ENCODE data around the gene ZKSCAN8. TPM values are rescaled to one million over a fixed set of nuclear protein-coding genes. Genes with fewer than 3 reads are reported as not detected.
"Not testable (repeated sequence)": the region's sequence is repeated elsewhere in the genome, so short reads cannot be mapped to it uniquely, and the experiment has no call there.

The ZKSCAN8 gene
- total RNA-seq, result 10 to 100 TPM in 3 of 4 donors, 1 to 10 TPM in 1; 7.6 to 23.0 (median 14.2) TPM

DNA sequence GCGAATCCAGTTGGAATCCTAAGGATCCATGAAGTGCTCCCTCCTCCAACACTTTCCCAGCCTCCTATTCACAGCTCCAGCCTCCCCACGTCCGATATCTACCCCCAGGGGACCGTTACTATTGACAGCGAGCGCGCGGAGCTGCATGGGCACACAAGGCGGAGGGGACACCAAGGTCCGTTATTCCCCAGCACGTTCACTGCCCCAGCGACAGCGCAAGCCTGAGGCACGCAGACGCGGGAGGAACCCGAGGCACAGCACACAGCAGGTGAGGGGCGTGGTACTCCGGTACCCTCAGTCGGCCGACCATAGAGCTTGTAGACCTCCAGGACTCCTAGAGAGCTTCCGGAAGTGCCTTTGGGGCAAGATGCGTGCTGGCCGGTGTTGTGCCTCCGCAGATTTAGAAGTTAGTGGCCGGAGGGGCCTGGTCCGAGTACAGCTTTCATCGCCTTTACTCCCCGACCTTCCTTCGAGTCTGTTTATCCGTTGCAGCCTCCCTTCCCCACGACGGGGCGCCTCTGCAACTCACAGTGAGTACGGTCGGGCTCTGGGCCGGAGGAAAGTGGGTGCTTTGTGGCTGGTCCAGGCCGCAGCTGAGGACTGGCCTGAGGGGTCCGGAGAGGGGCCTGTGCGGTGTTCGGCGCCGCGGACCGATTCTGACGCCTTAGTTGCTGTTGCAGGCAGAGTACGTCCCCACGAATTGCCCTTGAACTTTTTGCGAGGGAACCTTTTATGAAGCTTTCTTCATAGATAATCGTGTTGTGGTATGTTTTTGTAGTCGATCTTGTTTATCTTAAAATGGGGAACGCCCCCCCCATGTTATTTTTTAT is at the start of gene ZKSCAN8:
Gene ZKSCAN8 (plus strand): TSS at position 384 of the 830 bp plus-strand sequence. CDS start 6,525 bp downstream, outside the sequence.
- Histone ChIP-seq H3K27ac (peak within 1 kb of the TSS; percentile 44), H3K4me3 (peak within 1 kb of the TSS; percentile 77), H3K27me3 (no peaks in the 10 kb centered on the region), H3K4me1 (peaks cover 26% of the 10 kb centered on the region), H3K9me3 (no peaks in the 10 kb centered on the region), H3K36me3 (peaks cover 4% of the 10 kb centered on the region)
- peak; percentile 83 to 88 for DNase-seq (ENCODE audit: low spot score in 2 of 2)
- TF ChIP-seq POLR2A (IDR thresholded peaks at IDR 0.05) (peak in 1 of 2 donors; percentile 28), POLR2AphosphoS5 (IDR thresholded peaks at IDR 0.05) (no peak)
- WGBS, result under 1% methylated on average over 41 of the region's 52 CpGs

DNA sequence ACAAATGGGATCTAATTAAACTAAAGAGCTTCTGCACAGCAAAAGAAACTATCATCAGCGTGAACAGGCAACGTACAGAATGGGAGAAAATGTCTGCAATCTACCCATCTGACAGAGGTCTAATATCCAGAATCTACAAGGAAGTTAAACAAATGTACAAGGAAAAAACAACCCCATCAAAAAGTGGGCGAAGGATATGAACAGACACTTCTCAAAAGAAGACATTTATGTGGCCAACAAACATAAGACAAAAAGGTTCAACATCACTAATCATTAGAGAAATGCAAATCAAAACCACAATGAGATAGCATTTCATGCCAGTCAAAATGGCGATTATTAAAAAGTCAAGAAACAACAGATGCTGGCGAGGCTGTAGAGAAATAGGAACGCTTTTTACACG is 39.5 kb upstream of the ZKSCAN8 start:
- not testable (repeated sequence) for H3K9me3 ChIP-seq; DNase-seq (ENCODE audit: low spot score in 2 of 2); H3K27ac ChIP-seq; H3K4me3 ChIP-seq; H3K4me1 ChIP-seq; H3K36me3 ChIP-seq
- 80% methylated on average over 7 of the region's 7 CpGs for WGBS
- peaks cover 12% of the 10 kb centered on the region for H3K27me3 ChIP-seq

GRCh38 chr6:28102699-28103098 is 39.0 kb upstream of the ZKSCAN8 start:
- not testable (repeated sequence) for H3K4me1 ChIP-seq; H3K9me3 ChIP-seq; H3K27ac ChIP-seq; DNase-seq (ENCODE audit: low spot score in 2 of 2); H3K4me3 ChIP-seq; H3K36me3 ChIP-seq
- peaks cover 12% of the 10 kb centered on the region for H3K27me3 ChIP-seq

DNA sequence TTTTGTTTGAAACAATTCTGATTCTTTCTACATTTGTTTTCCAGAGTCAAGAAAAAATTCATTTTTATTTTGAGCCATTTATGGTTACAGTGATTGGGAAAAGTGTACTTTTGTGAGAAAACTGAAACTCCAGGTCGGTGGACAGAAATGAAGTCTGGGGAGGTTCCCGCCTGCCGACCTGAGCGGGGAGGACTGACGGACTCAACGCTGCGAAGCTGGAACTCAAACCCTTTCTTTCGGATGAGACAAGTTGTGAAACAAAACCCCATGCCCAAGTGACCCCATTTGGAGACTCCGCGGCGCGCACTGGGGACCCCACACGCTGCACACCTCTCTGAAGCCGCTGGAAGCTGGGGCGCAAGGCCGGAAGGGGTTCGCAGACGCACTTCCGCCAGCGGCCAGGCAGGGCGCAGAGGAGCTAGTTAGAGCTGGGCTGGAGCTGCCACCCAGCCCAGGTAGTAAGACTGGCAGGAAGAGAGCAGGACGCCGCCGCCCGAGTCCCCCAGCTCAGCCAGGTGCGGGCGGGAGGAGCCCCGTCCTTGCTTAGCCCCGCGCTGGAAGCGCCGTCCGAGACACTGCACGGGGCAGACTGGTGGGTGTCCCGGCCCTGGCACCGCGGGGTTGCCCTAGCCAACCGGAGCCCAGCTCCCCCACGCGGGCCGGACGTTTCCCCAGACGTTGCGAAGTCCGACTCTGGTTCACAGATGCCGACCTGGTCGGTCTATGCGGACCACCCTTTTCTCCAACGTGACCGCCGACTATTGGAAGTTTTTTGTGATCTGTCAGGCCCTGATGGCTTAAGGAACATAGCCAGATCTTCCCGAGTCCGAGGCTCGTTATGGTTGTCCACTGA is 37.1 kb upstream of the ZKSCAN8 start:
- peaks cover 9% of the 10 kb centered on the region for H3K27me3 ChIP-seq
- peak overlapping the region; percentile 68 for H3K4me3 ChIP-seq
- no peaks in the 10 kb centered on the region for H3K9me3 ChIP-seq
- TF ChIP-seq EP300 (IDR thresholded peaks at IDR 0.05) (no peak), POLR2AphosphoS5 (IDR thresholded peaks at IDR 0.05) (peak in 1 of 3 donors; percentile 10), POLR2A (IDR thresholded peaks at IDR 0.05) (no peak), CTCF (IDR thresholded peaks at IDR 0.05) (peak; percentile 40 to 78)
- peak; percentile 85 for DNase-seq (ENCODE audit: low spot score in 2 of 2)
- 2% methylated on average over 41 of the region's 54 CpGs for WGBS
- peak overlapping the region; percentile 56 for H3K27ac ChIP-seq
- H3K4me1 ChIP-seq, result peaks cover 5% of the 10 kb centered on the region
- H3K36me3 ChIP-seq, result no peaks in the 10 kb centered on the region

DNA sequence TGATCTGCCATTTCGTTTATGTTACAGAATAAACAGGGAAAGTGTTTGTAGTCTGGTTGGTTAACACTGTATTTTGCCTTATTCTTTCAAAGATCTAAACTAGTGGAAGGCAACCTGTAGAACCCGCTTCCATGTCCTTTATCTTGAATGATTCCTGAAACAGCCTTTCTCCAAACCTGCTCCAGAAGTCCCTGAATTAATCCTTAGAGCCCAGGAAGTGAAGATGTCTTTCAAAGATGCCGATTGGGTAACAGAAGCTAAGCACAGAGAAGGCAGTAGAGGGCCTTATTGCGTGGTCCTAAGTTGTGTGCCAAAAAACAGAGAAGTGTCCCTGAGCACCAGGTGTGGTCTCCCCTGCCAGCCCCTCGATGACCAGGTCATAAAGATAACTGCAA is 36.4 kb upstream of the ZKSCAN8 start:
- DNase-seq (ENCODE audit: low spot score in 2 of 2), result no peak
- Histone ChIP-seq H3K9me3 (no peaks in the 10 kb centered on the region), H3K4me1 (peaks cover 5% of the 10 kb centered on the region), H3K27ac (no peak overlapping the region), H3K27me3 (peaks cover 5% of the 10 kb centered on the region), H3K36me3 (no peaks in the 10 kb centered on the region), H3K4me3 (peak overlapping the region; percentile 68)
- TF ChIP-seq EP300 (IDR thresholded peaks at IDR 0.05), result no peak
- TF ChIP-seq CTCF (IDR thresholded peaks at IDR 0.05), result no peak
- TF ChIP-seq POLR2AphosphoS5 (IDR thresholded peaks at IDR 0.05), result no peak
- no peak for TF ChIP-seq POLR2A (IDR thresholded peaks at IDR 0.05)
- WGBS, result 27% methylated on average over 5 of the region's 5 CpGs

DNA sequence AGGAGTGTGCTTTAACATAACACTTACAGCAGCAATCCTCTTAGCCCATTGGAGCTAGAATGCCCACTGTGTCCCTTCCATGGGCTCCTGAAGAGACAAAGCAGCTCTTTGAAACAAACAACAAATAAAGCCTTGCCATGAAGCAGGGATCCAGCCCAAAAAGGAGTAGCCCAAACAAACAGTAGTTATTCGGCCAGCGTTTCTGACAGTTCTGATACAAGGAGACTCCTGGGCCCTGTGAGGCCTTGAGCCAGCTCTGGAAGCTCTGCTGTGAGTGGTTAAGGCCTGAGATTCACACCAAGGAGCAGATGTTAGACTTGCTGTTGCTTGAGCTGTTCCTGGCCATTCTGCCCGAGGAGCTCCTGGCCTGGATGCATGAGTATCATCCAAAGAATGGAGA is 34.2 kb upstream of the ZKSCAN8 start:
- Histone ChIP-seq H3K36me3 (no peaks in the 10 kb centered on the region), H3K4me1 (peaks cover 5% of the 10 kb centered on the region), H3K27me3 (peaks cover 6% of the 10 kb centered on the region), H3K9me3 (no peaks in the 10 kb centered on the region), H3K4me3 (no peak overlapping the region), H3K27ac (no peak overlapping the region)
- DNase-seq (ENCODE audit: low spot score in 2 of 2), result no peak
- 92% methylated on average over 3 of the region's 3 CpGs for WGBS
- TF ChIP-seq CTCF (IDR thresholded peaks at IDR 0.05) (no peak), POLR2AphosphoS5 (IDR thresholded peaks at IDR 0.05) (no peak), POLR2A (IDR thresholded peaks at IDR 0.05) (no peak), EP300 (IDR thresholded peaks at IDR 0.05) (no peak)

Measured in suprapubic skin (tissue), 4 donors.